Panc1 (cell line): ENCODE data around the gene EFTUD2. TPM values are rescaled to one million over a fixed set of nuclear protein-coding genes. Genes with fewer than 3 reads are reported as not detected.

Experiments used
- ATAC-seq: fragments of 200-7000 bp; cut with Tn5 transposase; 2 replicates; pipeline ENCODE4 v1.9.1; 2020; ENCODE audit warnings: mild to moderate bottlenecking, moderate library complexity
- BruUV-seq: library from RNA; stranded (reverse); fragments of 400-500 nt; replicated peaks from 2 replicates; lab custom pipeline; 2021; lab: Mats Ljungman, UMichigan
- CTCF ChIA-PET: fragments of 300-600 bp; sonication (Branson Sonifier 250); formaldehyde crosslinking; loops from one replicate; lab custom pipeline; 2022; ENCODE audit warnings: antibody characterized with exemption; lab: Charles Lee
- POLR2A ChIA-PET: fragments of 300-600 bp; sonication (Branson Sonifier 250); formaldehyde crosslinking; loops from one replicate; lab custom pipeline; 2022; ENCODE audit warnings: antibody characterized with exemption; lab: Charles Lee
- DNase-seq: peaks from one replicate; pipeline ENCODE4 v3.0.0-alpha.2; 2010; ENCODE audit warnings: low read depth, low spot score
- H3K27ac ChIP-seq: 2 replicates; pipeline ENCODE4 v1.5.1; 2011; ENCODE audit warnings: mild to moderate bottlenecking, low read length, inconsistent platforms
- H3K27me3 ChIP-seq: fragments of 200-500 bp; sonication (Bioruptor generic); 2 replicates; pipeline ENCODE4 v1.6.0; 2014; ENCODE audit warnings: low read length, inconsistent platforms; ENCODE audit not compliant: control insufficient read depth, insufficient read depth
- H3K36me3 ChIP-seq: fragments of 200-500 bp; sonication (Bioruptor generic); 2 replicates; pipeline ENCODE4 v1.5.1; 2014; ENCODE audit warnings: inconsistent platforms, mild to moderate bottlenecking, low read length, moderate library complexity; ENCODE audit not compliant: control insufficient read depth, insufficient read depth
- H3K4me1 ChIP-seq: 2 replicates; pipeline ENCODE4 v1.5.1; 2011; ENCODE audit warnings: inconsistent platforms, mild to moderate bottlenecking, low read length, moderate library complexity; ENCODE audit not compliant: control insufficient read depth, insufficient read depth
- H3K4me3 ChIP-seq, 2 experiments: 2 replicates each; pipeline ENCODE4 v1.5.1; 2011 to 2012; ENCODE audit warnings: low read depth in 2 of 2, low read length in 2 of 2, mild to moderate bottlenecking in 2 of 2, inconsistent platforms in 1 of 2, moderate library complexity in 1 of 2
- H3K9me3 ChIP-seq: fragments of 200-500 bp; sonication (Bioruptor generic); 2 replicates; pipeline ENCODE4 v1.5.1; 2014; ENCODE audit warnings: low read depth, mild to moderate bottlenecking, inconsistent platforms, low read length, moderate library complexity; ENCODE audit not compliant: control insufficient read depth, insufficient read depth
- POLR2AphosphoS5 ChIP-seq: IDR thresholded peaks from 2 replicates; pipeline ENCODE4 v1.6.1; 2012; ENCODE audit warnings: mild to moderate bottlenecking, low read depth, low read length, moderate library complexity
- REST ChIP-seq, 2 experiments: IDR thresholded peaks; 2 replicates each; pipeline ENCODE4 v1.6.1; 2011 to 2012; ENCODE audit warnings: low read depth in 2 of 2, control low read depth in 1 of 2, low read length in 1 of 2, mild to moderate bottlenecking in 1 of 2, moderate library complexity in 1 of 2; ENCODE audit not compliant: insufficient read depth in 1 of 2
- SIN3A ChIP-seq: IDR thresholded peaks from 2 replicates; pipeline ENCODE4 v1.6.1; 2012; ENCODE audit warnings: low read depth, mild to moderate bottlenecking, low read length, moderate library complexity, borderline replicate concordance; ENCODE audit not compliant: insufficient read depth
- TCF7L2 ChIP-seq: IDR thresholded peaks from 2 replicates; pipeline ENCODE4 v1.6.1; 2011; ENCODE audit warnings: mild to moderate bottlenecking, low read depth, low read length, inconsistent platforms
- in situ Hi-C: cut with HindIII; loops from 2 replicates; pipeline ENCODE4 v1.10.0; 2016; ENCODE audit warnings: low sequenced_read_pairs, low pct_unique_long_range_greater_than_20kb
- intact Hi-C: fragments of 100-400 bp; cut with micrococcal nuclease; formaldehyde crosslinking; loops from one replicate; pipeline ENCODE4 v1.10.0; 2022; ENCODE audit not compliant: unreplicated experiment
- total RNA-seq: library from RNA; stranded (reverse); gene quantifications from one replicate; pipeline ENCODE4 v1.2.1, GENCODE V29; 2021; ENCODE audit not compliant: unreplicated experiment
- TF ChIP-seq, protein P1 (sequence below): fragments of 450-650 bp; IDR thresholded peaks from 2 replicates; pipeline ENCODE4 v1.5.1; 2017; ENCODE audit warnings: mild to moderate bottlenecking

EFTUD2 gene
- total RNA-seq, 1 experiment from 2014 or later = 98.0 TPM

GRCh38 chr17:44905006-44906000 lies 6.1 kb upstream of the EFTUD2 start:
- no peak overlapping the region for H3K27ac ChIP-seq

More at GRCh38 chr17:44905006-44906000, 6.1 kb upstream of the EFTUD2 start:
- ChIA-PET CTCF (no interaction called here), POLR2A (no interaction called here)
- no peak for ATAC-seq
- no peaks in the 10 kb centered on the region for H3K9me3 ChIP-seq
- no peaks in the 10 kb centered on the region for H3K27me3 ChIP-seq
- intact Hi-C loops (no loop called here), in situ Hi-C loops (no loop called here)
- H3K4me3 ChIP-seq = no peak overlapping the region
- TF ChIP-seq TCF7L2 (no peak), SIN3A (no peak), REST (IDR thresholded peaks at IDR 0.05; ENCODE audit: insufficient read depth in 1 of 2, low read depth in 2 of 2, low read length in 1 of 2) (no peak), POLR2AphosphoS5 (no peak)
- TF ChIP-seq, protein P1, sequence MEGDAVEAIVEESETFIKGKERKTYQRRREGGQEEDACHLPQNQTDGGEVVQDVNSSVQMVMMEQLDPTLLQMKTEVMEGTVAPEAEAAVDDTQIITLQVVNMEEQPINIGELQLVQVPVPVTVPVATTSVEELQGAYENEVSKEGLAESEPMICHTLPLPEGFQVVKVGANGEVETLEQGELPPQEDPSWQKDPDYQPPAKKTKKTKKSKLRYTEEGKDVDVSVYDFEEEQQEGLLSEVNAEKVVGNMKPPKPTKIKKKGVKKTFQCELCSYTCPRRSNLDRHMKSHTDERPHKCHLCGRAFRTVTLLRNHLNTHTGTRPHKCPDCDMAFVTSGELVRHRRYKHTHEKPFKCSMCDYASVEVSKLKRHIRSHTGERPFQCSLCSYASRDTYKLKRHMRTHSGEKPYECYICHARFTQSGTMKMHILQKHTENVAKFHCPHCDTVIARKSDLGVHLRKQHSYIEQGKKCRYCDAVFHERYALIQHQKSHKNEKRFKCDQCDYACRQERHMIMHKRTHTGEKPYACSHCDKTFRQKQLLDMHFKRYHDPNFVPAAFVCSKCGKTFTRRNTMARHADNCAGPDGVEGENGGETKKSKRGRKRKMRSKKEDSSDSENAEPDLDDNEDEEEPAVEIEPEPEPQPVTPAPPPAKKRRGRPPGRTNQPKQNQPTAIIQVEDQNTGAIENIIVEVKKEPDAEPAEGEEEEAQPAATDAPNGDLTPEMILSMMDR = no peak
- BruUV-seq = no TSS peak
- H3K4me1 ChIP-seq = peaks cover 12% of the 10 kb centered on the region
- DNase-seq = no peak
- H3K36me3 ChIP-seq = no peaks in the 10 kb centered on the region
